Ovary (tissue), 10 donors: Measurements from ENCODE around the gene VSIG10L. TPM values are rescaled to one million over a fixed set of nuclear protein-coding genes. Genes with fewer than 3 reads are reported as not detected.

ENCODE experiments used
- DNase-seq, 5 donors: peaks; one replicate each; pipeline ENCODE4 v3.0.0-alpha.2; 2019 to 2020
- H3K27ac ChIP-seq, 2 donors: fragments of 200-600 bp; one replicate each; pipeline versions ENCODE4 v1.5.1 to v1.8.0; 2019 to 2022
- H3K27me3 ChIP-seq: fragments of 200-600 bp; one replicate; pipeline ENCODE4 v1.8.0; 2022
- H3K36me3 ChIP-seq: fragments of 200-600 bp; sonication (generic); one replicate; pipeline ENCODE4 v1.5.1; 2019
- H3K4me1 ChIP-seq: one replicate; pipeline ENCODE4 v1.8.1; 2013; ENCODE audit warnings: mild to moderate bottlenecking, moderate library complexity; ENCODE audit not compliant: insufficient read depth
- H3K4me3 ChIP-seq: fragments of 200-600 bp; sonication (generic); one replicate; pipeline ENCODE4 v1.5.1; 2017
- H3K9me3 ChIP-seq, 2 donors: fragments of 200-600 bp in 1 of 2; sonication (generic) in 1 of 2; one replicate each; pipeline versions ENCODE4 v1.5.1 to v1.8.1; 2013 to 2019; ENCODE audit warnings: mild to moderate bottlenecking in 1 of 2, moderate library complexity in 1 of 2
- EP300 ChIP-seq: sonication (generic); formaldehyde crosslinking; IDR thresholded peaks from one replicate; pipeline ENCODE4 v1.6.1; 2017; ENCODE audit warnings: antibody characterized with exemption
- POLR2A ChIP-seq: fragments of 450-650 bp; IDR thresholded peaks from one replicate; pipeline ENCODE4 v1.6.1; 2017; ENCODE audit warnings: antibody characterized with exemption, mild to moderate bottlenecking, moderate library complexity
- WGBS, 3 donors: extraction: QIAGEN DNeasy Blood & Tissue Kit in 1 of 3; methylation state at CpG; one replicate each; pipeline versions ENCODE4 v1.1.5 to v1.1.7; 2013 to 2017; 5-methylcytosine and 5-hydroxymethylcytosine counted together
- intact Hi-C, 4 donors: fragments of 100-400 bp; cut with DNase I; formaldehyde crosslinking; loops; one replicate each; pipeline versions ENCODE4 v1.11.0 to v1.15.1; 2022 to 2023
- long read RNA-seq, 3 donors: library from polyadenylated mRNA in 2 of 3; unstranded in 2 of 3; transcript quantifications; one replicate each; pipeline ENCODE4 v2.0.0 and lab custom pipeline, GENCODE V29; 2021 to 2026
- polyA plus RNA-seq, 2 donors: library from polyadenylated mRNA; stranded (reverse); fragments of 200-250 nt in 1 of 2; fragments of 350-450 nt in 1 of 2; fragmentation: Illumina TruSeq in 1 of 2; extraction: RNeasy Lipid Tissue Mini Kit (QIAGEN cat#74804) in 1 of 2; gene quantifications; one replicate each; pipeline ENCODE4 v1.2.3, GENCODE V29; 2013 to 2014
- total RNA-seq, 7 donors: library from RNA; depleted of rRNA in 2 of 7; stranded (reverse); fragments of >200 nt in 2 of 7; fragmentation: NEBNext Ultra II Directional in 3 of 7; extraction: Animal tissue kit (Norgen Biotek cat#: 25700) in 3 of 7; gene quantifications; one replicate each; pipeline versions ENCODE4 v1.1.0 to v1.2.4, GENCODE V29; 2016 to 2023
- TF ChIP-seq, protein P1 (sequence below), 3 donors: fragments of 450-650 bp in 2 of 3; fragments of 200-600 bp in 1 of 3; IDR thresholded peaks; one replicate each; pipeline versions ENCODE4 v1.5.1 to v1.8.0; 2016 to 2022; ENCODE audit warnings: antibody characterized with exemption in 3 of 3, mild to moderate bottlenecking in 1 of 3
- donor health status: DM: no; HTN: no; CAD: no; lungs with moderate emphysema.
- donor health status: DM: no; HTN: no; CAD: no.
- donor health status: Bipolar disorder and iron deficiency.
- donor health status: DM: yes; HTN: yes; CAD: no.
- donor health status: DM: no; HTN: no; CAD: no.
- donor health status: DM: yes; HTN: yes; CAD: no.

Gene VSIG10L
- total RNA-seq (1 to 10 TPM; 1.8 to 8.1 (median 5.4) TPM), polyA plus RNA-seq (1 to 10 TPM; 4.4 to 6.9 TPM)
- long read RNA-seq, donor 1, partial matches to known transcripts = 26 of 27 reads
- long read RNA-seq, donor 1, other reads (novel, unspliced or antisense) = 0 of 27 reads
- long read RNA-seq, donor 2, partial matches to known transcripts = 6 of 6 reads
- long read RNA-seq, donor 2, other reads (novel, unspliced or antisense) = 0 of 6 reads
- long read RNA-seq, donor 3, partial matches to known transcripts = 12 of 13 reads
- long read RNA-seq, donor 3, other reads (novel, unspliced or antisense) = 0 of 13 reads

DNA sequence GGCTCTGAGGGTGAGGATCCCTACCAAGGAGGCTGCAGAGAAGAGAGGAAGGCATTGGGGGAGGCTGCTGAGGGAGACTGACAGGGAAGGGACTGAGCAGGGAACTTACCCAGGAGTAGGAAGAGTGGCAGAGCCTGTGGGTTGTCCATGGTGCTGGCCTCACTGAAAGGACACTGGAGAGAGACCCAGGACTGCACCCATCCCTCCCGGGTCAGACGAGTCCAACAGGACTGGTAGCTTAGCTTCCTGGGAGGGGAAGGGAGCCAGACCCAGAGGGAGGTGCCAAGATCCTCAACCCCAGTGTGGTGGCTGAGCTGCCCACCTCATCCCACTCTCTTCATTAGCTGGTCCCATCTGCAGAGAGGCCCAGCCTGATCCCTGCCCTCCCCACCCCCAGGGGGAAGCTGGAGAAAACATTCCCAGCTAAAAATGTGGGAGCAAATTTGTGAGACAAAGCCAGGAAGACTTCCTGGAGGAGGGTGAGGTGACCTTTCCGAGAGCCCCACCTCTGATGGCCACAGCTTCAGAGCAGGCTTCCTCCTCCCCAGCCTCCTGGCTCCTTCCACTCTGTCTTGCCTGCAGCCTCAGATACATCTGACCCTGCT is at the start of gene VSIG10L:
TSS of gene VSIG10L (minus strand) at position 164 of the 605 bp plus-strand sequence. CDS start at position 149, 15 bp downstream.
- DNase-seq = no peak
- H3K4me3 ChIP-seq = no peak within 1 kb of the TSS
- no peaks in the 10 kb centered on the region for H3K27me3 ChIP-seq
- no peaks in the 10 kb centered on the region for H3K9me3 ChIP-seq
- intact Hi-C loops = loop anchor here in 2 of 4 donors (2.0 to 10.0 kb wide), 3 partner anchors 25 to 315 kb away; partner anchors contain the start of genes C19orf84 (in 1 of the 2) and ETFB (in 1 of the 2)
- TF ChIP-seq EP300 = no peak
- TF ChIP-seq POLR2A = no peak
- TF ChIP-seq, protein P1, sequence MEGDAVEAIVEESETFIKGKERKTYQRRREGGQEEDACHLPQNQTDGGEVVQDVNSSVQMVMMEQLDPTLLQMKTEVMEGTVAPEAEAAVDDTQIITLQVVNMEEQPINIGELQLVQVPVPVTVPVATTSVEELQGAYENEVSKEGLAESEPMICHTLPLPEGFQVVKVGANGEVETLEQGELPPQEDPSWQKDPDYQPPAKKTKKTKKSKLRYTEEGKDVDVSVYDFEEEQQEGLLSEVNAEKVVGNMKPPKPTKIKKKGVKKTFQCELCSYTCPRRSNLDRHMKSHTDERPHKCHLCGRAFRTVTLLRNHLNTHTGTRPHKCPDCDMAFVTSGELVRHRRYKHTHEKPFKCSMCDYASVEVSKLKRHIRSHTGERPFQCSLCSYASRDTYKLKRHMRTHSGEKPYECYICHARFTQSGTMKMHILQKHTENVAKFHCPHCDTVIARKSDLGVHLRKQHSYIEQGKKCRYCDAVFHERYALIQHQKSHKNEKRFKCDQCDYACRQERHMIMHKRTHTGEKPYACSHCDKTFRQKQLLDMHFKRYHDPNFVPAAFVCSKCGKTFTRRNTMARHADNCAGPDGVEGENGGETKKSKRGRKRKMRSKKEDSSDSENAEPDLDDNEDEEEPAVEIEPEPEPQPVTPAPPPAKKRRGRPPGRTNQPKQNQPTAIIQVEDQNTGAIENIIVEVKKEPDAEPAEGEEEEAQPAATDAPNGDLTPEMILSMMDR (IDR thresholded peaks at IDR 0.05) = no peak
- peak within 1 kb of the TSS; percentile 27 to 77 for H3K27ac ChIP-seq
- WGBS, 3 donors = 26 to 56% (median 38%) methylated on average over 3 of the region's 3 CpGs
- H3K4me1 ChIP-seq = peaks cover 2% of the 10 kb centered on the region
- H3K36me3 ChIP-seq = no peaks in the 10 kb centered on the region

DNA sequence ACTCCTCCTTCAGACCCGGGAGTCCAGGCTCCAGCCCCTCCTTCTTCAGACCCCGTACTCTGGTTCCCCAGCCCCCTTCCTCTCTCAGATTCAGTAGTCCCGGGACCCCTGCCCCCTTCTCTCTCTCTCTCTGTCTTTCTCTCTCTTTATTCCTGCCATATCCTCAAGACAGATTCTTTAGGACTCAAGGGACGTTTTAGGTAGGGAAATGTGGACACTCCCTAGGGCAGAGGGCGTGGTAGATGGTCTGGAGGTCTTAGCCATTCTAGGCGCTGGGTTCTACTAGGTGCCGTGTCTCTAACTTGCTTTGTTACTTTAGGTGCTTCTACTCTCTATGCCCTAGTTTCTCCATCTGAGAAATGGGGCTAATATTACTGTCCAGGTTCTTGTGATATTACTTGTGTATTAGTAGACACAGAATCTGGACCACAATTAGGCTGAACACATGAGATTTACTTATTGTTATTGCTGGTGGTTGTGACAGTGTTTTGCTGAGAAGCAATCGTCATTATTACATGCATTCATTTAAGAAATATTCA is 49.2 kb upstream of the VSIG10L start:
- no peak for TF ChIP-seq EP300
- TF ChIP-seq, protein P1 (IDR thresholded peaks at IDR 0.05) = no peak
- TF ChIP-seq POLR2A = no peak

DNA sequence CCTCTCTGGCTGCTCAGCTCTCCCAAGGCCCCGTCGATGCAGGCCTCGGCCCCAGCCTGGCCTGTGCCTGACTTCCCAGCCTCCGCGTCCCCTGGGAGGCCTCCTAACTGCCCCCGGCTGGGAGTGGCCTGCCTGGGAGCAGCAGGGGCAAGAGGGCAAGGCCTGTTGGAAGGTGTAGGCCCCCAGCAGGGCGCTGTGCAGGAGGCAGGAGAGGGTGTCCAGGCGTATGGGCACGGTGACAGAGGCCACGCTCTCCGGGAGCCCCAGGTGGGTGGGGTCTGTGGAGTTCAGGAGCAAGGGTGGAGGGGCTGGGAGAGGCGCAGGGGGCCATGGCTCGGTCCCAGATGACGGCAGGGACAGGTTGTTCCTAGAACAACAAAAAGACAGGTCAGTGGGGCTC is 47.2 kb upstream of the VSIG10L start:
- TF ChIP-seq EP300 = no peak
- TF ChIP-seq, protein P1 (IDR thresholded peaks at IDR 0.05) = no peak
- no peak for TF ChIP-seq POLR2A
- no peak overlapping the region for H3K4me3 ChIP-seq
- no peaks in the 10 kb centered on the region for H3K36me3 ChIP-seq
- no peak overlapping the region for H3K27ac ChIP-seq
- 74 to 79% (median 79%) methylated on average over 11 to 14 of the region's 14 CpGs for WGBS, 3 donors
- no peaks in the 10 kb centered on the region for H3K4me1 ChIP-seq
- DNase-seq = no peak
- H3K9me3 ChIP-seq = no peaks in the 10 kb centered on the region
- no peaks in the 10 kb centered on the region for H3K27me3 ChIP-seq
- intact Hi-C loops = no loop called here

More for the DNA sequence above, 49.2 kb upstream of the VSIG10L start:
- no peaks in the 10 kb centered on the region for H3K36me3 ChIP-seq
- H3K4me1 ChIP-seq = no peaks in the 10 kb centered on the region
- no peaks in the 10 kb centered on the region for H3K9me3 ChIP-seq
- no peak overlapping the region for H3K27ac ChIP-seq
- no peak overlapping the region for H3K4me3 ChIP-seq
- H3K27me3 ChIP-seq = no peaks in the 10 kb centered on the region
- 55 to 69% (median 61%) methylated on average over 8 of the region's 8 CpGs for WGBS, 3 donors
- intact Hi-C loops = loop anchor here in 1 of 4 donors (10.0 kb wide), 1 partner anchor 46 kb away; the partner anchor contains the start of gene VSIG10L
- DNase-seq = no peak

DNA sequence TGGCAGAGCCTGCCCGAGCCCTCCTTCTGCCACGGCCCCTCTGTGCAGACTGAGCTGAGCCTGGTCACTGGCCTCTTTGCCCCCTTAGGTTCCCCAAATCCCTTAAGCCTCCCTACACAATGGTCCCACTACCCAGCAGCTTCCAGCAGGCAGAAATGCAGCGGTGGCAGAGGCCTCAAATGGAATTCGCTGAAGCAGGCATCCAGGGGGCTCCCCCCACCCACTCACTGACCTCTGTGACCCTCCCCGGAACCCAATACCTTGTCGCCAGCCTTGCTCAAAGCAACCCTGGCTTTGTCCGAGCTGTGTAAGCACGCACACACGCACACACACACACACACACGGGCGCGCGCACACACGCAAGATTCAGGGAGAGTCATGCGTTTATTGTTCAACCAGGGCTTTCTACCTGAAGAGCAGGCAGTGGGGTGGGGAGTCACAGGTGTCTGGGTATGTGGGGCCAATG is 46.0 kb upstream of the VSIG10L start, which contains the start of gene LIM2:
TSS of gene LIM2 (minus strand) at position 51 of the 466 bp plus-strand sequence. CDS start 531 bp downstream, outside the sequence.
- 77 to 81% (median 79%) methylated on average over 15 of the region's 15 CpGs for WGBS, 3 donors
- no peak for DNase-seq
- intact Hi-C loops = no loop called here

More for the DNA sequence above, 46.0 kb upstream of the VSIG10L start, which contains the start of gene LIM2:
- H3K27me3 ChIP-seq = no peaks in the 10 kb centered on the region
- H3K9me3 ChIP-seq = no peaks in the 10 kb centered on the region
- no peak within 1 kb of the TSS for H3K4me3 ChIP-seq
- H3K36me3 ChIP-seq = no peaks in the 10 kb centered on the region
- TF ChIP-seq, protein P1 (IDR thresholded peaks at IDR 0.05) = no peak
- TF ChIP-seq EP300 = no peak
- no peak for TF ChIP-seq POLR2A
- no peak within 1 kb of the TSS for H3K27ac ChIP-seq
- H3K4me1 ChIP-seq = no peaks in the 10 kb centered on the region
